22Rv1 (cell line): ENCODE data around the gene EYA2.

Source experiments
- CTCF ChIP-seq: fragments of 450-650 bp; IDR thresholded peaks from 2 replicates; pipeline ENCODE4 v1.5.1; 2017; ENCODE audit warnings: mild to moderate bottlenecking
- ZFX ChIP-seq: fragments of 450-650 bp; IDR thresholded peaks from 2 replicates; pipeline ENCODE4 v1.6.1; 2017; ENCODE audit warnings: antibody characterized with exemption, borderline replicate concordance

GRCh38 chr20:46951405-46951804, 56.8 kb downstream of the EYA2 start:
- no peak for TF ChIP-seq CTCF
- no peak for TF ChIP-seq ZFX
